ENCODE measurements around the gene EPC2. TPM values are rescaled to one million over a fixed set of nuclear protein-coding genes. Genes with fewer than 3 reads are reported as not detected.

The EPC2 gene
- total and polyA plus RNA-seq, 2 experiments from 2014 or later, result 6.3 to 27.0 TPM

DNA sequence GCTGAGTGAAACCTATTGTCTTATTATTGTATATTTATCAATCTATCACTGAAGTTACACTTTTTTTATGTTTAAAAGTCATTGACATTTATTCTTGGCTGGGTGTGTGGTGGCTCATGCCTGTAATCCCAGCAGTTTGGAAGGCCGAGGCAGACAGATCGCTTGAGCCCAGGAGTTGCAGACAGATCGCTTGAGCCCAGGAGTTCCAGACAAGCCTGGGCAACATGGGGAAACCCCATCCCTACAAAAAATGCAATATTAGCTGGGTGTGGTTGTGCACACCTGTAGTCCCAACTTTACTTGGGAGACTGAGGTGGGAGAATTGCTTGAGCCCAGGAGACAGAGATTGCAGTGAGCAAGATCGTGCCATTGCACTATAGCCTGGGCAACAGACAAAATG, 97.8 kb downstream of the EPC2 start (continued):
- TF ChIP-seq, protein P1, sequence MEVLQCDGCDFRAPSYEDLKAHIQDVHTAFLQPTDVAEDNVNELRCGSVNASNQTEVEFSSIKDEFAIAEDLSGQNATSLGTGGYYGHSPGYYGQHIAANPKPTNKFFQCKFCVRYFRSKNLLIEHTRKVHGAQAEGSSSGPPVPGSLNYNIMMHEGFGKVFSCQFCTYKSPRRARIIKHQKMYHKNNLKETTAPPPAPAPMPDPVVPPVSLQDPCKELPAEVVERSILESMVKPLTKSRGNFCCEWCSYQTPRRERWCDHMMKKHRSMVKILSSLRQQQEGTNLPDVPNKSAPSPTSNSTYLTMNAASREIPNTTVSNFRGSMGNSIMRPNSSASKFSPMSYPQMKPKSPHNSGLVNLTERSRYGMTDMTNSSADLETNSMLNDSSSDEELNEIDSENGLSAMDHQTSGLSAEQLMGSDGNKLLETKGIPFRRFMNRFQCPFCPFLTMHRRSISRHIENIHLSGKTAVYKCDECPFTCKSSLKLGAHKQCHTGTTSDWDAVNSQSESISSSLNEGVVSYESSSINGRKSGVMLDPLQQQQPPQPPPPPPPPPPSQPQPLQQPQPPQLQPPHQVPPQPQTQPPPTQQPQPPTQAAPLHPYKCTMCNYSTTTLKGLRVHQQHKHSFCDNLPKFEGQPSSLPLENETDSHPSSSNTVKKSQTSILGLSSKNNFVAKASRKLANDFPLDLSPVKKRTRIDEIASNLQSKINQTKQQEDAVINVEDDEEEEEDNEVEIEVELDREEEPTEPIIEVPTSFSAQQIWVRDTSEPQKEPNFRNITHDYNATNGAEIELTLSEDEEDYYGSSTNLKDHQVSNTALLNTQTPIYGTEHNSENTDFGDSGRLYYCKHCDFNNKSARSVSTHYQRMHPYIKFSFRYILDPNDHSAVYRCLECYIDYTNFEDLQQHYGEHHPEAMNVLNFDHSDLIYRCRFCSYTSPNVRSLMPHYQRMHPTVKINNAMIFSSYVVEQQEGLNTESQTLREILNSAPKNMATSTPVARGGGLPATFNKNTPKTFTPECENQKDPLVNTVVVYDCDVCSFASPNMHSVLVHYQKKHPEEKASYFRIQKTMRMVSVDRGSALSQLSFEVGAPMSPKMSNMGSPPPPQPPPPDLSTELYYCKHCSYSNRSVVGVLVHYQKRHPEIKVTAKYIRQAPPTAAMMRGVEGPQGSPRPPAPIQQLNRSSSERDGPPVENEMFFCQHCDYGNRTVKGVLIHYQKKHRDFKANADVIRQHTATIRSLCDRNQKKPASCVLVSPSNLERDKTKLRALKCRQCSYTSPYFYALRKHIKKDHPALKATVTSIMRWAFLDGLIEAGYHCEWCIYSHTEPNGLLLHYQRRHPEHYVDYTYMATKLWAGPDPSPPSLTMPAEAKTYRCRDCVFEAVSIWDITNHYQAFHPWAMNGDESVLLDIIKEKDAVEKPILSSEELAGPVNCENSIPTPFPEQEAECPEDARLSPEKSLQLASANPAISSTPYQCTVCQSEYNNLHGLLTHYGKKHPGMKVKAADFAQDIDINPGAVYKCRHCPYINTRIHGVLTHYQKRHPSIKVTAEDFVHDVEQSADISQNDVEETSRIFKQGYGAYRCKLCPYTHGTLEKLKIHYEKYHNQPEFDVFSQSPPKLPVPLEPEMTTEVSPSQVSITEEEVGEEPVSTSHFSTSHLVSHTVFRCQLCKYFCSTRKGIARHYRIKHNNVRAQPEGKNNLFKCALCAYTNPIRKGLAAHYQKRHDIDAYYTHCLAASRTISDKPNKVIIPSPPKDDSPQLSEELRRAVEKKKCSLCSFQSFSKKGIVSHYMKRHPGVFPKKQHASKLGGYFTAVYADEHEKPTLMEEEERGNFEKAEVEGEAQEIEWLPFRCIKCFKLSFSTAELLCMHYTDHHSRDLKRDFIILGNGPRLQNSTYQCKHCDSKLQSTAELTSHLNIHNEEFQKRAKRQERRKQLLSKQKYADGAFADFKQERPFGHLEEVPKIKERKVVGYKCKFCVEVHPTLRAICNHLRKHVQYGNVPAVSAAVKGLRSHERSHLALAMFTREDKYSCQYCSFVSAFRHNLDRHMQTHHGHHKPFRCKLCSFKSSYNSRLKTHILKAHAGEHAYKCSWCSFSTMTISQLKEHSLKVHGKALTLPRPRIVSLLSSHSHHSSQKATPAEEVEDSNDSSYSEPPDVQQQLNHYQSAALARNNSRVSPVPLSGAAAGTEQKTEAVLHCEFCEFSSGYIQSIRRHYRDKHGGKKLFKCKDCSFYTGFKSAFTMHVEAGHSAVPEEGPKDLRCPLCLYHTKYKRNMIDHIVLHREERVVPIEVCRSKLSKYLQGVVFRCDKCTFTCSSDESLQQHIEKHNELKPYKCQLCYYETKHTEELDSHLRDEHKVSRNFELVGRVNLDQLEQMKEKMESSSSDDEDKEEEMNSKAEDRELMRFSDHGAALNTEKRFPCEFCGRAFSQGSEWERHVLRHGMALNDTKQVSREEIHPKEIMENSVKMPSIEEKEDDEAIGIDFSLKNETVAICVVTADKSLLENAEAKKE (CRISPR knock-in tag; IDR thresholded peaks at IDR 0.05), result no peak
- no peak for TF ChIP-seq CREB1 (CRISPR knock-in tag; IDR thresholded peaks at IDR 0.05; ENCODE audit: low read depth)
- no peak for TF ChIP-seq STAT1 (IDR thresholded peaks at IDR 0.05; ENCODE audit: unreplicated experiment)

DNA sequence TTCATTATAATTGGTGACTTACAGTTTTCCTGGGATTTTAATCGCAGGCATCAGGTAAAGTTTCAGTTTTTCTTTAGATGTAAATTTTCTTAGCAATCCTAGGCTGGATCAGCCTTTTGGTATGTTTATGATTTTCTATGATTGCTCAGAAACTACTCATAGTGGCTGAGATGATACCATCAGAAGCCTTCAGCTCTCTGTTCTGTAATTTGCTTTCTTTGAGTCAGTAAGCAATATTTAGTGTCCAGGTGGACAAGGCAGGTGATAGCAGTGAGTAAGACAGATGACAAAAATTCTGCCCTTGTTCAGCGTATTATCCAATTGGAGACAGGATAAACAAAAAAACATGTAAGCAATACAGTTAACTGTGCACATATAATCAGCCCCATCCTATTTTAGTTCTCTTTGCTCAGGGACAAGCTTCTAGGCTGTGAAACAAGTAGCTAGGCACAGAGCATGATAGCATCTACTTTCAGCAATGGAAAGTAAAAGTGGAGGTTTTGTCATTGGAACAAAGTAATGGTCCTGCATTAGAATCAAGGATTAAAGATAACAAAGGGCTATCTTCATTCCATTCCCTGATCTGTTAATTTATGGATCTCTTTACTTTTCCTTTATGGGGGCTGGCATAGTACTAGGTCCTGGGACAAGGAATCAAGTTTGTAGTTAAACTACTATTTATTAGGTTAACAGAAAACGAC, 100.8 kb downstream of the EPC2 start:
- Mint-ChIP-seq H3K9me3 (no peaks in the 10 kb centered on the region), H3K27me3 (ENCODE audit: insufficient read depth, low read depth, poor library complexity) (no peaks in the 10 kb centered on the region), H3K27ac (no peak overlapping the region; the same call in 1 of the 2 replicates), H3K4me1 (peaks cover 43% of the 10 kb centered on the region), H3K4me3 (no peak overlapping the region), H3K36me3 (ENCODE audit: low read depth) (no peaks in the 10 kb centered on the region)
- H3K4me1 ChIP-seq (ENCODE audit: insufficient read depth), result peaks cover 24% of the 10 kb centered on the region
- H3K9me2 ChIP-seq (ENCODE audit: insufficient read depth), result no peaks in the 10 kb centered on the region
- H2AFZ ChIP-seq, result no peak overlapping the region
- DNase-seq (ENCODE audit: low spot score), result peak; percentile 45
- H4K20me1 ChIP-seq (replicated peaks; ENCODE audit: insufficient read depth), result 0 out of 2 replicates have a peak, but pooled peaks cover 2% of the 10 kb centered on the region
- peak; percentile 85 for ATAC-seq
- H3K36me3 ChIP-seq (ENCODE audit: insufficient read depth), result no peaks in the 10 kb centered on the region
- H3K27me3 ChIP-seq (ENCODE audit: insufficient read depth), result no peaks in the 10 kb centered on the region
- H3K27ac ChIP-seq (ENCODE audit: low read depth), result no peak overlapping the region
- H3K4me3 ChIP-seq, result peak overlapping the region; percentile 8; the same call in 1 of the 2 replicates
- H3K4me2 ChIP-seq, result peak overlapping the region; percentile 33
- peaks cover 26% of the 10 kb centered on the region for H3K79me2 ChIP-seq (replicated peaks; ENCODE audit: insufficient read depth)
- no peaks in the 10 kb centered on the region for H3F3A ChIP-seq (replicated peaks; ENCODE audit: low read depth)
- TF ChIP-seq, protein P1 (CRISPR knock-in tag; IDR thresholded peaks at IDR 0.05), result no peak
- no peak for TF ChIP-seq STAT1 (IDR thresholded peaks at IDR 0.05; ENCODE audit: unreplicated experiment)
- TF ChIP-seq, protein P2, sequence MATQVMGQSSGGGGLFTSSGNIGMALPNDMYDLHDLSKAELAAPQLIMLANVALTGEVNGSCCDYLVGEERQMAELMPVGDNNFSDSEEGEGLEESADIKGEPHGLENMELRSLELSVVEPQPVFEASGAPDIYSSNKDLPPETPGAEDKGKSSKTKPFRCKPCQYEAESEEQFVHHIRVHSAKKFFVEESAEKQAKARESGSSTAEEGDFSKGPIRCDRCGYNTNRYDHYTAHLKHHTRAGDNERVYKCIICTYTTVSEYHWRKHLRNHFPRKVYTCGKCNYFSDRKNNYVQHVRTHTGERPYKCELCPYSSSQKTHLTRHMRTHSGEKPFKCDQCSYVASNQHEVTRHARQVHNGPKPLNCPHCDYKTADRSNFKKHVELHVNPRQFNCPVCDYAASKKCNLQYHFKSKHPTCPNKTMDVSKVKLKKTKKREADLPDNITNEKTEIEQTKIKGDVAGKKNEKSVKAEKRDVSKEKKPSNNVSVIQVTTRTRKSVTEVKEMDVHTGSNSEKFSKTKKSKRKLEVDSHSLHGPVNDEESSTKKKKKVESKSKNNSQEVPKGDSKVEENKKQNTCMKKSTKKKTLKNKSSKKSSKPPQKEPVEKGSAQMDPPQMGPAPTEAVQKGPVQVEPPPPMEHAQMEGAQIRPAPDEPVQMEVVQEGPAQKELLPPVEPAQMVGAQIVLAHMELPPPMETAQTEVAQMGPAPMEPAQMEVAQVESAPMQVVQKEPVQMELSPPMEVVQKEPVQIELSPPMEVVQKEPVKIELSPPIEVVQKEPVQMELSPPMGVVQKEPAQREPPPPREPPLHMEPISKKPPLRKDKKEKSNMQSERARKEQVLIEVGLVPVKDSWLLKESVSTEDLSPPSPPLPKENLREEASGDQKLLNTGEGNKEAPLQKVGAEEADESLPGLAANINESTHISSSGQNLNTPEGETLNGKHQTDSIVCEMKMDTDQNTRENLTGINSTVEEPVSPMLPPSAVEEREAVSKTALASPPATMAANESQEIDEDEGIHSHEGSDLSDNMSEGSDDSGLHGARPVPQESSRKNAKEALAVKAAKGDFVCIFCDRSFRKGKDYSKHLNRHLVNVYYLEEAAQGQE (IDR thresholded peaks at IDR 0.05; ENCODE audit: unreplicated experiment), result no peak

All from GM23338 (cell line).